GM12873 (cell line): Measurements from ENCODE around the gene LRIG3.

Source experiments
- TF ChIP-seq, protein P1 (sequence below): IDR thresholded peaks from 2 replicates; pipeline ENCODE4 v1.5.1; 2012; ENCODE audit warnings: low read depth, mild to moderate bottlenecking, moderate library complexity, low read length, control low read depth; ENCODE audit not compliant: insufficient read depth; ENCODE audit errors: missing control alignments

LRIG3 gene

DNA sequence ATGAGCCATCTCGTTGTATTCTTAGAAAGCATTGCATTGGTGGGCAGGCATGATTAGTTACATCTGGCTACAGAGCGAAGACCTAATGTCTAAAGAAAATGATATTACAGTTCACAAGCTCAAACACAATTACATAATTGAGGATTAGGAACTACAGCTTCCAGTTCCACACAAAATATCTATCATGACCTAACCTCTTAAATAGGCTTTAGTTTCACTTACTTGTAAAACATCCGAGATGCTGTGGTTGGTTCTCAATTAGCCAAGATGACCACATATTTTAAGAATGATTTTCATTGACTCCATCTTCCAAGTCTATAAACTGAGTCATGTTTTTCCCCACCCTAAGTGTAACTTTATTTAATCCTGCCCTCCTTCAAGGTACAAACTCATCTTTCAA is 69.5 kb downstream of the LRIG3 start:
- TF ChIP-seq, protein P1, sequence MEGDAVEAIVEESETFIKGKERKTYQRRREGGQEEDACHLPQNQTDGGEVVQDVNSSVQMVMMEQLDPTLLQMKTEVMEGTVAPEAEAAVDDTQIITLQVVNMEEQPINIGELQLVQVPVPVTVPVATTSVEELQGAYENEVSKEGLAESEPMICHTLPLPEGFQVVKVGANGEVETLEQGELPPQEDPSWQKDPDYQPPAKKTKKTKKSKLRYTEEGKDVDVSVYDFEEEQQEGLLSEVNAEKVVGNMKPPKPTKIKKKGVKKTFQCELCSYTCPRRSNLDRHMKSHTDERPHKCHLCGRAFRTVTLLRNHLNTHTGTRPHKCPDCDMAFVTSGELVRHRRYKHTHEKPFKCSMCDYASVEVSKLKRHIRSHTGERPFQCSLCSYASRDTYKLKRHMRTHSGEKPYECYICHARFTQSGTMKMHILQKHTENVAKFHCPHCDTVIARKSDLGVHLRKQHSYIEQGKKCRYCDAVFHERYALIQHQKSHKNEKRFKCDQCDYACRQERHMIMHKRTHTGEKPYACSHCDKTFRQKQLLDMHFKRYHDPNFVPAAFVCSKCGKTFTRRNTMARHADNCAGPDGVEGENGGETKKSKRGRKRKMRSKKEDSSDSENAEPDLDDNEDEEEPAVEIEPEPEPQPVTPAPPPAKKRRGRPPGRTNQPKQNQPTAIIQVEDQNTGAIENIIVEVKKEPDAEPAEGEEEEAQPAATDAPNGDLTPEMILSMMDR: no peak

DNA sequence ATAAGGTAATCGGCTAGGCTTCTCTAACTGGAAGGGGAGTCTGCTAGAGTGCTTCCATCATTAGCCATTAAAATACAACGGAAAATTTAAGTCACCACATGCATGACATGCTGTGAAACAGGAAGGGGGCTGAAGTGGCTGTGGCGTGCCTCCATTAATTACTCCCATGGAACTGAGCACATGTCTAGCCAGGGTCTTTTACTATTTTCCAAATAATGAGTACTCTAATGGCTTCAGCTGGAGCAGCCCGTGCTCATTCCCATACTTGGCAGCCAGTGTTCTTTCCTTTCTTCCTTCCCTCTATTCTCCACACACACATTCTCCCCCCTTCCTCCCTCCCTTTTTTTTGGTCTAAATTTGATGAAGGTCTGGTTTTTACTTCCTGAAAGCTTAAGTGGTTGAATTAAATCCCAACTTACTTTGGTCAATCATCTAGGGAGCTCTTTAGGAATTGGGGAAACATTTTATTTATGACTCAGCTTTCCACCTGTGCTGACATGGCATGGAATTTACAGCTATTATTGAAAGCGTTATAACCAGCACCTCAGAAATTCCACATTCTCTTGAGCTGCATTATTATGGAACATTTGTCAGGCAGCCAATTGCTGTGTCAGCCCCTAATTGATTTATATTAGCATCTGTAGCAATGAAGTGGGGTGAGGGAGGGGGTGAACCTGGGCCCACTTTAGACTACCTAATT is 72.3 kb downstream of the LRIG3 start:
- TF ChIP-seq, protein P1: no peak

DNA sequence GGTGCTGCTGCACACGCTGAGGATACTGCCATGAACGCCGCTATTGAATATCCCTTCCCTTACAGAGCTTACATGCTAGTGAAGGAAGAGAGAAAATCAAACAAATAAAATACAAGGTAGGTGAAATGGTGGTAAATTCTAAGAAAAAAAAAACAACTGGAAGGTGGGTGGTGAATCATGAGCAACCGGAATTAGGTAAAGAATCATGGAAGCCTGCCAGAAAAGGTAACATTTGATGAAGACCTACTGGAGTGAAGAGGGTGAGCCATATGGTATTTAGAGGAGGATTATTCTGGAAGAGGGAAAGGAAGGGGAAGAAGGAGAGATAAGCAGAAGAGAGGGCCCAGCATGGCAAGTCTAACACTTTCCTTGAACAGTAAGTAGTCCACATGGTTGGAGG is 76.1 kb downstream of the LRIG3 start:
- TF ChIP-seq, protein P1: no peak

DNA sequence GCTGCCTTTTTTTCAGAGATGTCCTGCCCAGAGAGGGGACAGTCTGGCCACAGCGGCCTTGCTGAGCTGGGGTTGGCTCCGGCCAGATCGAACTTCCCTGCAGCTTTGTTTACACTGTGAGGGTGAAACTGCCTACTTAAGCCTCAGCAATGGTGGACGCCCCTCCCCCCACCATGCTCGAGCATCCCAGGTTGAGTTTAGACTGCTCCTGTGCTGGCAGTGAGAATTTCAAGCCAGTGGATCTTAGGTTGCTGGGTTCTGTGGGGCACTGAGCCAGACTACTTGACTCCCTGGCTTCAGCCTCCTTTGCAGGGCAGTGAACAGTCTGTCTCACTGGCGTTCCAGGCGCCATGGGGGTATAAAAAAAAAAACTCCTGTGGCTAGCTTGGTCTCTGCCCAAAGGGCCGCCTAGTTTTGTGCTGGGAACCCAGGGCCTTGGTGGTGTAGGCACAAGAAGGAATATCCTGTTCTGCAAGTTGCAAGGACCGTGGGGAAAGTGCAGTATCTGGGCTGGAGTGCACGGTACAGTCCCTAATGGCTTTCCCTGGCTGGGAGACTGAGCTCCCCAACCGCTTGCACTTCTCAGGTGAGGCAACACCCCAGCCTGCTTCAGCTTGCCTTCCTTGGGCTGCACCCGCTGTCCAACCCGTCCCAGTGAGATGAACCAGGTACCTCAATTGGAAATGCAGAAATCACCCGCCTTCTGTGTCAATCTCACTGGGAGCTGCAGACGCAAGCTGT is 79.1 kb downstream of the LRIG3 start:
- TF ChIP-seq, protein P1: no peak

DNA sequence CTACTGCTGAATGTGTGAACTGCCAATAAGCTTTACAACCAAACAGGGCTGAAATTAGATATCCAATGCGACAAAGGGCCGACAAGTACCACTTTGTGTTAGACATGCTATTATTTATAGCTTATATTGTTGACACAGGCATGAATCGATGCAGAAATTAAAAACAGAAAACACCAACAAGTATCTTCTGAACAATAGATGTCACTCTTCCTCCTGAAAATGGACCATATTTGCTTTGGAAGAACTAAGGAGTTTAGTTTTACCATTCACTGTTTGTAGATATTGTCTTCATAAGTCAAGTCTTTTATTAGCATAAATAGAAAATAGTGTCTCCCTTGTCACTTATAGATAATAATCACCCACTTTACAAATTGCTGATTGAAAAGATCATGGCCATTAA is 86.5 kb downstream of the LRIG3 start:
- TF ChIP-seq, protein P1: no peak

DNA sequence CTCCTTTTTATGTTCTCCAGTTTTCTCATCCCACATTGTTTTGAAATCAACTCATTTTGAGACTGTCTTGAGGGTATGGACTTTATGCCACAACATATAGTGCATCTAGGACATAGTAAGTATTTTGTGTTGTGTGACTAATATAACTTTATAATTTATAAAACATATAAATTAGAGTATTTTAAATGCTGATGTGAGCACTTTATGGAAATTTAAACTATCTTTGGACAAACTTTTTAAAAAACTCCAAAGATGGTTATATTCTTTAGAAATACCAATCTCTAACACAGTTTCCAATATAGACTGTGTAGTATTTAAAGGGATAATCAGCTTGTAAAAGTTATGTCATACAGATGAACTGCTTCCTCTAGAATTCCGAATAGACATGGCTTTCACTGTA is 87.4 kb downstream of the LRIG3 start:
- TF ChIP-seq, protein P1: no peak
